HG03097 (cell line): ENCODE data around the gene OPN4.
"Not testable (repeated sequence)": the region's sequence is repeated elsewhere in the genome, so short reads cannot be mapped to it uniquely, and the experiment has no call there.

Experiments used
- ATAC-seq: cut with Tn5 transposase; IDR thresholded peaks from one replicate; pipeline ENCODE4 v1.9.1; 2021; ENCODE audit not compliant: unreplicated experiment, low FRiP score

The OPN4 gene, protein sequence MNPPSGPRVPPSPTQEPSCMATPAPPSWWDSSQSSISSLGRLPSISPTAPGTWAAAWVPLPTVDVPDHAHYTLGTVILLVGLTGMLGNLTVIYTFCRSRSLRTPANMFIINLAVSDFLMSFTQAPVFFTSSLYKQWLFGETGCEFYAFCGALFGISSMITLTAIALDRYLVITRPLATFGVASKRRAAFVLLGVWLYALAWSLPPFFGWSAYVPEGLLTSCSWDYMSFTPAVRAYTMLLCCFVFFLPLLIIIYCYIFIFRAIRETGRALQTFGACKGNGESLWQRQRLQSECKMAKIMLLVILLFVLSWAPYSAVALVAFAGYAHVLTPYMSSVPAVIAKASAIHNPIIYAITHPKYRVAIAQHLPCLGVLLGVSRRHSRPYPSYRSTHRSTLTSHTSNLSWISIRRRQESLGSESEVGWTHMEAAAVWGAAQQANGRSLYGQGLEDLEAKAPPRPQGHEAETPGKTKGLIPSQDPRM

GRCh38 chr10:86654411-86655172 is at the start of gene OPN4:
OPN4 (plus strand) TSS chr10:86654547; CDS start chr10:86654784, 237 bp downstream.
- ATAC-seq: no peak

GRCh38 chr10:86607674-86608073 is 46.7 kb upstream of the OPN4 start:
- ATAC-seq: no peak

DNA sequence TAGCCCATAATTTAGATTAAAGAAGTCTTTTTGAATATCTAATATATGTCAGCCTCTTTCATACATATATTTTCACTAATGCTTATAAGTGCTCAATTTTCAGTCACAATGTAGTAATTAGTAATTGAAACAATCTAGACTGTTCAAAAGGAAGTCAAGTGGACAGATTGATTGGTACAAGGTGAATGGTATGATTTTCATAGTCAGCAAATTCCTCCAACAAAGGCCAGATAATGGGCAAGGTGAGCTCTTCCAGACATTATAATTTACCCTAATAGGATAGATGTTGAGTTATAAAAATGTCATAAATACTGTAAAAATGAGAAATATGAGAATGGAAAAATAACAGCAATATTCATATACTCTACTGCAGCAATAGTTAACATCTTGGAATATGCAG is 44.4 kb upstream of the OPN4 start:
- no peak for ATAC-seq

- ATAC-seq: no peak
Measured at GRCh38 chr10:86611386-86611785, 43.0 kb upstream of the OPN4 start.

DNA sequence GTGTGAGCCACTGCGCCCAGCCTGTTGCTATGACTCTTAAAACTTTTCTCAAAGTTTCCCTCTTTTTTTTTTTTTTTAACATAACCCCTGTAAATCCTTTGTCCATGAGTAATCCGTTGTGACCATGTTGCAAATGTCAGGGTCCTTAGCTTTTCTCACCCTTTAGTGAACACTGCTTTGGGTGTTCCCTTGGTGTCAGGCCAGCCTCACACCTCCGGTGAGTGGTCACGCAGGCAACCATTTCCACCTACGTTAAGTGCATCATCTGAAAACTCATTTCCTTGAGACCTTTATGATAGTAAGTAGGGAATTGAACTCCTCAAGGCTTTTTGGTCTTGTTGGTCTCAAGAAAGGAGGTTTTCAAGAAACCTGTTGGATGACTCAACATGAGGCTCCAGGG is 41.3 kb upstream of the OPN4 start:
- no peak for ATAC-seq

DNA sequence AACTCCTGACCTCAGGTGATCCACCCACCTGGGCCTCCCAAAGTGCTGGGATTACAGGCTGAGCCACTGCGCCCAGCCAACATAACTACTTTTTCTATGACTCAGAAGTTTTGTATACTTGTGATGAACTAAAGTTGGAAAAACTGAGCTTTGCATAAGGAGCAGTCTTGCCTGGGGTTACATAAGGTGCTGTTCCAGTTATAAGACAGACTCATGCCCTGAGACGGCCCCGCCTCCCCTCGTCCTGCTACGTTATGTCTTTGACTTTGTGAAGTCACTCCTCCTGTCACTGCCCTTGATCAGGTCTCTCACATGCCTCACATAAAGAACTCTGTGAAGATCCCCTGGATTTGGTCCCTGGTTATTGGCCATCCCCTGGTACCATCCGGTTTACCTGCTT is 40.4 kb upstream of the OPN4 start:
- no peak for ATAC-seq

DNA sequence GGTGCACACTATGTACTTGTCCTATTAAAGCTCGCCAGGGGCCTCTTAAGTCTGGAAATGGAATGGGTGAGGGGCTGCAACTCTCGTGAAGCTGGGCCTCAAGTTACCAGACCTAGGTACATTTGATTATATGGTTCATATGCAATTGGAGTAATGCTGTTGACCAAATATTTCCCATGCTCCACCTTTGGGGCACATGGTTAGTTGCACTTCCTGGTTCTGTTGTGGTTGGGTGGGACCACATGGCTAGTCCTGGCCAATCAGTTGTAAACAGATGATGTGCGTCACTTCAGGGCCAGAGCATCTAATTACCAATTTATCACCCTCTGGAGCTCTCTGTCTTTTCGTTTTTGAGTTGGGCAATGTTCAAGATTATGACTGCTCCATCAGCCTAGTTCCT is 39.5 kb upstream of the OPN4 start:
- no peak for ATAC-seq

- ATAC-seq: not testable (repeated sequence)
Measured at GRCh38 chr10:86617278-86617677, 37.1 kb upstream of the OPN4 start.

GRCh38 chr10:86628311-86628710 is 26.0 kb upstream of the OPN4 start:
- no peak for ATAC-seq

- ATAC-seq: no peak
Measured at GRCh38 chr10:86630079-86630478, 24.3 kb upstream of the OPN4 start.

DNA sequence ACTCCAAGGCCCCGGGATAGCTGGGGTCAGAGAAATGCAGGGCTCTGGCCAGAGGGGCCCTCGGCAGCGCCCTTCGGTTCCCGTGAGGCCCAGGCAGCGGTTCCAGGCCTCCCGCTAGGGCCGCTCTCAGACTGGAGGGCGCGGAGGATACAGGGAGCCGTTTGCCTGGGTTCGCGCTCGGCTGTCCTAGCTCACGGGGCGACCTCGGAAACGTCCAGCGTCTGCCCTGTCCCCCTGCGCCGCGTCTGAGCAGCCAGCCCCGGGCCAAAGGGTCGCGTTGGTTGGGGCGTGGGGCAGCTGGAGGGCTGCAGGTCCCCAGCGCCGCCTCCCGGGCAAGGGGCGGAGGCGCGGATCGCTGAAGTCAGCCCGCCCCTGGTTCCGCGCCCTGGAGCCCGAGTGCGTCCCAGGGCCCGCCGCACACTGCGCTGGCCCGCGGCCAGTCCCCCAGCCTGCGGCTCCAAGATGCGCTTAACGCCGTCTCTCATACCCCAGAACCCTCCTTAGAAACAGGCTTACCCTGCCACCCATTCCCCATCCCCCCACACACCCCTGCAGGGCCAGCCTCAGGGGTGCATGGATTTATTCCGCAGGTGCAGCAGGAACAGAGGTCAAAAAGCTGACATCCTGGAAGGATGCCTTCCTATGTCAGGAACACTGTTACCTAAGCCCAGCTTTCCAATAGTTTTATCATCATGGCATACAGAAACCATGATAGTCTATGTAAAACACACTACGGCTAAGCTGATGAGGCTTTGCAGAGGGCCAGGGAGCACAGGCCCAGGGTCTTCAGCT is 22.1 kb upstream of the OPN4 start:
- ATAC-seq: no peak

DNA sequence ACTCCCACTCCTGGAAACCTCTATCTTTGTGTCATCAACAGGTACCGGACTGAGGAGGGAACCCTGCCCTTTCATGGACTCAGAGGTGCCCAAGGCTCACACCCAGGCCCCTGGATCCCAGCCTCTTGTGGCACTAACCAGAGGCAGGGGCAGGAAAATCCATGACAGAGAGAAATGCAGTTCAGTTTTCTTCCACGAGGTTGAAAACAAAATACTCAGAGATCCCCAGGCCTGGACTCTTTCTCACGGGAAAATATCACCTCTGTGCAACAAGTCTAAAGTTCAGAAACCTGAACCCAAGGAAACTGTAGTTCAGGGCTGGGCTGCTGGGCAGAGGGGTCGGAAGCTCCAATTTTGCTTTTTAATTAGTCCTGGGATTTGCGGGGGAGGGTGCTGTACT is 21.4 kb upstream of the OPN4 start:
- ATAC-seq: no peak

DNA sequence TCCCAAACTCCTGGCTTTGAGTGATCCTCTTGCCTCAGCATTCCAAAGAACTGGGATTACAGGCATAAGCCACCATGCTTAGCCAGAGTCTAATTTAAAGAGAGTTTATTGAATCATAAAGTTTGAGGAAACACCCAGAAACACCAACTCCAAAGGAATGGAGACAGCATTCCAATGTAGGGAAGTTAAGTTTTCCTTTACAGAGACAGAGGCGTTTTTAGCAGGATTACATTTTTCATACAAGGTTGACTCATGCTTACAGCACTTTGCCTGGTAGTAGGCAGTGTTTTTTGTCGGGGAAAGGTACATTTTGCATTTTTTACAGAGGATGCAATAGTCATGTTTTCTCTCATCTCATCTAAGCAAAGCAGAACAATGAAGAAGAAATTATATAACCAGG is 18.9 kb upstream of the OPN4 start:
- ATAC-seq: no peak

GRCh38 chr10:86636311-86636710 is 18.0 kb upstream of the OPN4 start:
- ATAC-seq: no peak

GRCh38 chr10:86642021-86642420 is 12.3 kb upstream of the OPN4 start:
- ATAC-seq: no peak

DNA sequence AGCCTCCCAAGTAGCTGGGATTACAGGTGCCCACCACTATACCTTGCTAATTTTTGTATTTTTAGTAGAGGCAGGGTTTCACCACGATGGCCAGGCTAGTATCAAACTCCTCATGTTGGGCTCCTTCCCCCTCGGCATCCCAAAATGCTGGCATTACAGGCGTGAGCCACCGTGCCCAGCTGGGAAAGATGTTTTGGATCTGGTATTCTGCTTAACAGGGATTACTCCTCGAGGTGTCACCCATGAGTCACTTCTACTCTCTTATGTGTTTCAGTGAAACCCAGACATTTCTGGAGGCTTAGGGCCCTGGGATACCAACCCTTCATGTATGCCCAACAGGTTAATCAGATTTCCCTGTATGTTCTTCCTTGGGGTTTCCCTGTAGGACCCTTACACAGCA is 11.8 kb upstream of the OPN4 start:
- no peak for ATAC-seq

DNA sequence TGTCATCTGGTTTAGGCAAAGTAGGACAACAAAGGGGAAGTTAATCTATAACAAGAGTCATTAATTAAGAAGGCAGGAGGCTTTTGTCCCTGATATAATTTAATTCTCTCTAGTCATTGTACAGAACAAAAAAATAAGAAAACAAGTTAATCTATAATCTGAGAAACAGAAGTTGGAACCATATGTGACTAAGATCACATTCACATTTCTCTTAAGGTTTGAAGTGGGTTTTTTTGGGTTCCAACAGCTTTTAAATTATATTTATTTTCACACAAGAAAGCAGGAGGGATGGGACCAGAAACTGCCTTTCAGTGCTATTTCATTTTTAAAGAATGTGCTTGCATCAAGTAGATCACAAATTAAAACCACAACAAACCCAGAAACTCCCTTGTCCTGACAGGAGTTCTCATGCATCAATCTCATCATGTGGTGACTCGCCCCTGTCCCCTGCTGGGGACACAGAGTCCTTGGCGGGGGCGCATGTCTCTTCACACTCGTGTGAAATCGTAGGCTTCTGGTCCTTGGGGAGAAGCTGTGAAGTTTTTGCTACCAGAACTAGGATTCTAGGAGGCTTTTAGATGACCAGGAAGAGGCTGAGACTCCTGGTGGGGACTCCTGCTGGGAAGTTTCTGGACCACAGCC is 10.1 kb upstream of the OPN4 start:
- no peak for ATAC-seq

DNA sequence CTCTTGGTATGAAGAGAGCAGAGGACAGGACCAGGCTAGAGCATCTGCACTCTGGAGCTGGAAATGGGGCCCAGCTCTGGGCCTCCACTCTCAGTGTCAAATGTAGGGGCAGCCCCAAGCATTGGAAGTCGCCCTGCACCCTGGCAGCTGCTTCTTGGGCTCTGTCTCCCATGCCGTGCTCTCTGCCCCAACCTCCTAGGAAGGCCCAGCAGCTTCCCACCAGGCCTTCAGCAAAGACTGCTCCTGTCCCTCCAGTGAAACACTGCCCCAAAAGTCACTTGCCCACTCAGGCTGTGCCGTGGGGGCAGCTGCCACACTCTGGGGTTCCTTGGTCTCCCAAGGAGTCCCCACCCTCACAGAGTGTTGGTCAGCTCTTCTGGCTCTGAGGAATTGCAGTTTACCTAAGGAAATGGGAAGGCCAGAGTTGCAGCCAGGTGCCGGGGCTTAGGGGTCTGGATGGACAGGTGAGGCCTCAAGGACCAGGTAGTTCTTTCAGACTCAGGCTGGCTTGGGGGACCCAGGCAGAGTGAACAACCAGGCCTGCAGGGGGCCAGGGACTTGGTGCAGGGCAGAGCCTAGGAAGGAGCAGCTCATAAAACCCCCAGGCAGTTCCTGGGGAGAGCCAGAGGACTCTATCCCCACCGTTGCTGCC is 9.4 kb upstream of the OPN4 start:
- no peak for ATAC-seq

GRCh38 chr10:86645621-86646165 is 8.7 kb upstream of the OPN4 start:
- not testable (repeated sequence) for ATAC-seq

DNA sequence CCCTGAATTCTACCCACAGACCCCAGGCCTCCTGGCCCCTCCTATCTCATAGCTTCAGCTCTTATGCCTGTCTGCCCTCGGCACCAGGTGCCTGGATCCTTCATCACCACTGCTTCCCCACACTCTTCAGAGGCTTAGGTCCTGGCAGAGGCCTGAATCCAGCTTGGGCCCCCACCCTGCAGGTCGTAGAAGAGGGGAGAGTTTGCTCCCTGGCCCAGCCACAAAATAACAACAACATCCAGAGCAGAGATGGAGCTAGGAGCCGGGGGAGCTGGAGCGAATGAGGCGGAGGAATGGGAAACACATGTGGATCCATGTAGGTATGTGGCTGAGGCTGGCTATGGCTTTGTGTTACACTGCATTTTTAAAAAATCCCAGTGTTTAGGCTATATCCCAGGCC is 7.8 kb upstream of the OPN4 start:
- no peak for ATAC-seq
